ENCODE results near the gene FOXC1.

FOXC1 gene

DNA sequence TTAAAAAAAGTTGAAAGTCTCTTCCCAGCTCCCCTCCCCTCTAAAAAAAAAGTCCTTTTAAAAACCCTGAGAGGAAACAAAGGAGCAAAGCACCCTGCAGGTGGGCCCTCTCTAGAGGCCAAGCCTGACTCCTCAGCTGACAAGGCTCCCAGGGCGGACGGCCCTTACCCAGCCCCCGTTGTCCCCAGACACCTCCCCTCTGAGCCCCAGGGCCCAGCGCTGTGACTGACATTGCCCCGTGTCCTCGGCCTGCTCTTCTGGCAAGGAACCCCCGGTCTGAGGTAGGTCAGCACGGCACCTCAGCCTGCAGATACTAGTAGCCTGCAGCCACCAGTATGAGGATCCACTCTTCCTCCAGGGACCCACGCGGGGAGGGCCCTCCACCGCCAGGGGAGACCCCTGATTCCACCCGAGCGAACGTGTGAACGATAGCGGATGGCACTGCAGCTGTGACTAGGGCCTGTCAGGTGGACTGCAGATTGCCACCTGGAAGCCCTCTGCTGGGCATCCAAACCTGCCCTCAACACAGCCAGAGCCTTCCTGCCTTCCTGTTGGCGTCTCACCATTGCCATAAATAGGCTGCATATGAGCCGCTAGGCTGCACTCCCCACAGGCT is 34.2 kb downstream of the FOXC1 start:
- DNase-seq (ENCODE audit: low spot score), result no peak

DNA sequence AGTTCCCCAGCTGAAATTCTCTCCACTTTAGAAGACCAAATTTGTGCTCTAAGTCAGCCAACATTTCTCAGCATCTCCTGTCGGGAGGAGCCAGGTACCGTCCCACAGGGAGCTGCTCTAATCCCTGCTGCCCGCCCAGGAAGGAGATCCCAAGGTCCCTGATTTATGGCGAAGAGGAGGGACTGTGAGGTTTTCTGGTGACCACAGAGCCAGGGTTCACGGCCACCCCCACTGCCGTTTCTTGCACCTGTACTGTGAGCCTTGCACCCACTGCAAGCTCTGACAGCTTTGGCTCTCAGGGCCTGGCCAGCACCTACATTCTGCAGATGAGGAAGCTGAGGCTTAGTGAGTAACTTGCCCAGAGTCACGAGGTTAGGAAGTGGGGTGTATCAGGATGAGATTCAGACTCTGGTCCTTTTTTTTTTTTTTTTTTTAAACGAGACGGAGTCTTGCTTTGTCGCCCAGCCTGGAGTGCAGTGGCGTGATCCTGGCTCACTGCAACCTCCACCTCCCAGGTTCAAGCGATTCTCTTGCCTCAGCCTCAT is 34.9 kb downstream of the FOXC1 start:
- DNase-seq (ENCODE audit: low spot score), result no peak

GRCh38 chr6:1645466-1646185 is 35.9 kb downstream of the FOXC1 start:
- no peak for DNase-seq (ENCODE audit: low spot score)

- no peak for DNase-seq (ENCODE audit: low spot score)
Measured at GRCh38 chr6:1651362-1651761, 41.6 kb downstream of the FOXC1 start.

DNA sequence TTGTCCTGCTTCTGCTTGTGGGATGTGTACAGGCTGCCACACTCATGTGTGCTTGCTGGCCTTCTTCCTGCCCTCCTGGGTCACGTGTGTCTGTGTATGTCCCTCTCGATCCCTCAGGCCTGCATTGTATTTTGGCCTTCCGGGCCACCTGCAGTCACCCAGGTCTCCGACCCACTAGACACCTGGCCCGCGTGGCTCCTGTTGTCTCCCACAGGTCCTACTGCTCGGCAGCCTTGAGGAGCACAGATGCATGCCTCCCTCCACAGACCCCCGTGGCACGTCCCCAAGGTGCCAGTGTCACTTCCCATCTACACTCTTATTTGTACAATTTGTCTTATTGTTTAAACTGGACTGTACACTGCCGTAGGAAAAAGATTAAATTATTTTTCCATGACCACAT is 43.1 kb downstream of the FOXC1 start:
- no peak for DNase-seq (ENCODE audit: low spot score)

GRCh38 chr6:1654054-1654453 is 44.3 kb downstream of the FOXC1 start:
- no peak for DNase-seq (ENCODE audit: low spot score)

GRCh38 chr6:1657116-1657770 is 47.5 kb downstream of the FOXC1 start:
- no peak for DNase-seq (ENCODE audit: low spot score)

DNA sequence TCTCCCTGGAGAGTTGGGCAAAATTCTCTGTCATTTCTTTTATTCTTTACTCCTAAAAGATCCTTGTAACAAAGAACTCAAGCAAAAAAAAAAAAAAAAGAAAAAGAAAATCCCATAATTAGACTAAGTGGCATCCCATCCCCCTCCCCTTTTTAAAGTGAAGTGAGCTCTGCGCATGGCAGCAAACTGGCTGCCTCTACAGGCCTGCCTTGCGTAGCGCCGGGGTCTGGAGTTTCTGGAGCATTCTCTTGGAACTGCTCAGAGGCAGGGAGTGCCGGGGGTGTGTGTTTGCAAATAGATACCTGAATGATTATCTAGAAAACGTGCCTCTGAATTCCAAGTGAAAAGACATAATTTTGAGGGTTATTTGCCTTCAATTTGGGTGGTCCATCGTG is 48.1 kb downstream of the FOXC1 start:
- no peak for DNase-seq (ENCODE audit: low spot score)

DNA sequence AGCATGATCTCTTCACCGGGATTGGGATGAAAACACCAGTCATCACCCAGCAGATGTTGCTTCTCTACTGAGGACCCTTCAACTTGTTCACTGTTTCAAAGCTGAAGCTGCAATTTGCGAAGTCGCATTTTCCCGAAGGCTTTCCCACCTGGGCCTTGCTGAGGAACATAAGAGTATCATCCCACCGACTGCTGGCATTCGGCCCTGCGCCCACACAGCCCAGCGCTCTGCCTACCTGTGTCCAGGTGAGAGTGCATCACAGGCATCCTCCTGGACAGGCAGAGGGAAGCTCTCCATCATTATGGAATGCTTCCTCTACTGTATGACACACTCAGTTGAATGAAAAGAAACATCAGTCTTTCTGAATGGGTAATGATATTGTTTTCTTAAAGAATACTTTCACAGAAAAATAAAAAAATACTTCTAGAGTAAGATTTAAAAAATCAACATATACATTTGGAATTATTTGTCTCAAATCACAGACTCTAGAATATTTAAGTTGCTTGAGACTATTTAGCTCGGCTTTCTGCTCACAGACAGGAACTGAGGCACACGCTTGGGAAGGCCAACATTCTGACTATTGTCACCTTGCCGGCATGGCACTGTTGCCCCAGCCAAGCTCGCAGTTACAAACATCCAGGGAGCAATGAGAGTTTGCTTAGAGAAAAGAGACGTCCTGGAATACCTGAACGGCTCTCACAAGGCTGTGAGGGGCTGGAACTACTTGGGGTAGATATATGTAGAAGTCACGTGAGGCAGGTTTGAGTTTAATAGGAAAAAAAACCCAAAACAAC is 48.7 kb downstream of the FOXC1 start:
- DNase-seq (ENCODE audit: low spot score), result no peak

- no peak for DNase-seq (ENCODE audit: low spot score)
Measured at GRCh38 chr6:1659816-1660215, 50.1 kb downstream of the FOXC1 start.

DNA sequence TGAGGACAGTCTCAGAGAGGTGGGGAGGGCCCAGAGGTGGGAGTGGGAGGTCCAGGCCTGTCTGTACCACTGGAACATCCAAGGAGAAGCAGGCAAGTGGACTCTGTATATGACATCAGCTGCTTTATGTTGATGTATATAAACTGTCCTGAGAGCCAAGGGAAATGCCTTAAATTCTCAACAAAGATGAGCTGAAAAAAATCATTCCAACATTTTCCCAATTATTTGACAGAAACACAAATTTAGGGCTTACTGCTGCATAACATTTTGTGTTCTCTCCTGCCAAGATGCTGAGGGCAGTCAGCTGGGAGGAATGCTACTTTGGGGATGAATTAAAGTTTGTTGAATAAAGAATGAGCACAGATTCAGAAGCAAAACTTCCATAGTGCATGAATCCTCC is 52.8 kb downstream of the FOXC1 start:
- peak; percentile 22 for DNase-seq (ENCODE audit: low spot score)
